Activated CD4-positive, alpha-beta T cell treated with anti-CD3 and anti-CD28 coated beads, Interleukin-2, amount 10 ng/mL, durations not matched to agents 7 days and 5 days (primary cell): Measurements from ENCODE around the gene SERPINA5. TPM values are rescaled to one million over a fixed set of nuclear protein-coding genes. Genes with fewer than 3 reads are reported as not detected.

Experiments
- CTCF ChIA-PET: fragments of 350-600 bp; sonication (Branson Sonifier 250); formaldehyde crosslinking; loops from one replicate; lab custom pipeline; 2021; ENCODE audit warnings: antibody characterized with exemption; lab: Charles Lee
- POLR2A ChIA-PET: fragments of 350-600 bp; sonication (Branson Sonifier 250); formaldehyde crosslinking; loops from one replicate; lab custom pipeline; 2021; ENCODE audit warnings: antibody characterized with exemption; lab: Charles Lee
- DNase-seq: peaks from one replicate; pipeline ENCODE4 v3.0.0-alpha.2; 2020
- H3K27ac Mint-ChIP-seq: one replicate; pipeline ENCODE4 v1.8.0; 2021; ENCODE audit warnings: mild to moderate bottlenecking, moderate library complexity, mixed read lengths
- H3K27me3 Mint-ChIP-seq: one replicate; pipeline ENCODE4 v1.8.0; 2021; ENCODE audit warnings: mixed read lengths
- H3K36me3 Mint-ChIP-seq: one replicate; pipeline ENCODE4 v1.8.0; 2021; ENCODE audit warnings: low read depth, mixed read lengths
- H3K4me1 Mint-ChIP-seq: one replicate; pipeline ENCODE4 v1.8.0; 2021; ENCODE audit warnings: mixed read lengths
- H3K4me3 Mint-ChIP-seq: one replicate; pipeline ENCODE4 v1.8.0; 2021; ENCODE audit warnings: mild to moderate bottlenecking, moderate library complexity, mixed read lengths
- H3K9me3 Mint-ChIP-seq: one replicate; pipeline ENCODE4 v1.8.0; 2021; ENCODE audit warnings: mixed read lengths
- total RNA-seq, 2 experiments: library from RNA; stranded (reverse); gene quantifications; one replicate each; pipeline ENCODE4 v1.2.3, GENCODE V29; 2021

Gene SERPINA5
- total RNA-seq, 2 experiments from 2014 or later = not detected

GRCh38 chr14:94560291-94560665 lies 20.9 kb upstream of the SERPINA5 start:
- H3K4me3 Mint-ChIP-seq = no peak overlapping the region
- no peak for DNase-seq
- ChIA-PET POLR2A (no interaction called here), CTCF (interaction anchor here (1.8 kb wide), 1 partner anchor 11 kb away, joined by 4 read pairs; no protein-coding TSS in a partner anchor)
- H3K27ac Mint-ChIP-seq = no peak overlapping the region
- H3K9me3 Mint-ChIP-seq = no peaks in the 10 kb centered on the region
- H3K4me1 Mint-ChIP-seq = no peaks in the 10 kb centered on the region
- H3K27me3 Mint-ChIP-seq = no peaks in the 10 kb centered on the region
- no peaks in the 10 kb centered on the region for H3K36me3 Mint-ChIP-seq

- CTCF ChIA-PET = interaction anchor here (0.9 to 1.8 kb wide), 3 partner anchors 11 to 20 kb away, joined by 3 to 6 read pairs (median 4); no protein-coding TSS in a partner anchor
- no peaks in the 10 kb centered on the region for H3K27me3 Mint-ChIP-seq
- DNase-seq = no peak
- H3K36me3 Mint-ChIP-seq = no peaks in the 10 kb centered on the region
- POLR2A ChIA-PET = no interaction called here
- H3K4me1 Mint-ChIP-seq = no peaks in the 10 kb centered on the region
- no peaks in the 10 kb centered on the region for H3K9me3 Mint-ChIP-seq
- no peak within 1 kb of the TSS for H3K4me3 Mint-ChIP-seq
- no peak within 1 kb of the TSS for H3K27ac Mint-ChIP-seq
Observed at GRCh38 chr14:94560751-94561655, 20.2 kb upstream of the SERPINA5 start, which contains the start of gene SERPINA4. SERPINA4 (plus strand) TSS chr14:94561442; CDS start chr14:94563483, 2,041 bp downstream.

GRCh38 chr14:94561656-94562010 lies 19.6 kb upstream of the SERPINA5 start:
- Mint-ChIP-seq H3K4me3 (no peak overlapping the region), H3K36me3 (no peaks in the 10 kb centered on the region), H3K9me3 (no peaks in the 10 kb centered on the region), H3K4me1 (no peaks in the 10 kb centered on the region), H3K27me3 (no peaks in the 10 kb centered on the region), H3K27ac (no peak overlapping the region)
- DNase-seq = no peak
- ChIA-PET POLR2A (no interaction called here), CTCF (interaction anchor here (0.9 to 1.8 kb wide), 3 partner anchors 10 to 21 kb away, joined by 3 to 6 read pairs (median 4); no protein-coding TSS in a partner anchor)

- CTCF ChIA-PET = interaction anchor here (0.9 to 1.8 kb wide), 3 partner anchors 10 to 21 kb away, joined by 3 to 6 read pairs (median 4); no protein-coding TSS in a partner anchor
- H3K27ac Mint-ChIP-seq = no peak overlapping the region
Observed at GRCh38 chr14:94562022-94562421, 19.2 kb upstream of the SERPINA5 start.

GRCh38 chr14:94562941-94563883 lies 18.0 kb upstream of the SERPINA5 start:
- DNase-seq = no peak
- ChIA-PET POLR2A (no interaction called here), CTCF (no interaction called here)
- no peaks in the 10 kb centered on the region for H3K36me3 Mint-ChIP-seq
- no peak overlapping the region for H3K27ac Mint-ChIP-seq
- H3K27me3 Mint-ChIP-seq = no peaks in the 10 kb centered on the region
- no peak overlapping the region for H3K4me3 Mint-ChIP-seq
- H3K4me1 Mint-ChIP-seq = no peaks in the 10 kb centered on the region
- H3K9me3 Mint-ChIP-seq = no peaks in the 10 kb centered on the region

More at GRCh38 chr14:94562022-94562421, 19.2 kb upstream of the SERPINA5 start:
- H3K4me1 Mint-ChIP-seq = no peaks in the 10 kb centered on the region
- H3K36me3 Mint-ChIP-seq = no peaks in the 10 kb centered on the region
- POLR2A ChIA-PET = no interaction called here
- H3K9me3 Mint-ChIP-seq = no peaks in the 10 kb centered on the region
- H3K4me3 Mint-ChIP-seq = no peak overlapping the region
- H3K27me3 Mint-ChIP-seq = no peaks in the 10 kb centered on the region
- DNase-seq = no peak

- no peak for DNase-seq
- no peaks in the 10 kb centered on the region for H3K27me3 Mint-ChIP-seq
Observed at GRCh38 chr14:94564381-94564780, 16.8 kb upstream of the SERPINA5 start.

GRCh38 chr14:94568186-94568585 lies 13.0 kb upstream of the SERPINA5 start:
- Mint-ChIP-seq H3K36me3 (no peaks in the 10 kb centered on the region), H3K27me3 (no peaks in the 10 kb centered on the region), H3K9me3 (no peaks in the 10 kb centered on the region), H3K27ac (peak overlapping the region; percentile 6), H3K4me1 (no peaks in the 10 kb centered on the region), H3K4me3 (no peak overlapping the region)
- DNase-seq = no peak
- ChIA-PET CTCF (no interaction called here), POLR2A (no interaction called here)

More at GRCh38 chr14:94564381-94564780, 16.8 kb upstream of the SERPINA5 start:
- POLR2A ChIA-PET = no interaction called here
- Mint-ChIP-seq H3K27ac (no peak overlapping the region), H3K4me1 (no peaks in the 10 kb centered on the region), H3K4me3 (no peak overlapping the region), H3K9me3 (no peaks in the 10 kb centered on the region), H3K36me3 (no peaks in the 10 kb centered on the region)
- CTCF ChIA-PET = no interaction called here

GRCh38 chr14:94569381-94570001 lies 11.7 kb upstream of the SERPINA5 start:
- Mint-ChIP-seq H3K36me3 (no peaks in the 10 kb centered on the region), H3K9me3 (no peaks in the 10 kb centered on the region), H3K27me3 (no peaks in the 10 kb centered on the region), H3K27ac (no peak overlapping the region), H3K4me3 (no peak overlapping the region), H3K4me1 (no peaks in the 10 kb centered on the region)
- POLR2A ChIA-PET = no interaction called here
- CTCF ChIA-PET = no interaction called here
- no peak for DNase-seq

- Mint-ChIP-seq H3K27ac (no peak overlapping the region), H3K4me3 (no peak overlapping the region), H3K9me3 (no peaks in the 10 kb centered on the region), H3K36me3 (no peaks in the 10 kb centered on the region), H3K4me1 (no peaks in the 10 kb centered on the region), H3K27me3 (no peaks in the 10 kb centered on the region)
- no peak for DNase-seq
- ChIA-PET POLR2A (no interaction called here), CTCF (no interaction called here)
Observed at GRCh38 chr14:94570002-94570400, 11.2 kb upstream of the SERPINA5 start.

- POLR2A ChIA-PET = no interaction called here
- Mint-ChIP-seq H3K36me3 (no peaks in the 10 kb centered on the region), H3K27ac (no peak overlapping the region), H3K4me3 (no peak overlapping the region), H3K9me3 (no peaks in the 10 kb centered on the region), H3K27me3 (no peaks in the 10 kb centered on the region), H3K4me1 (no peaks in the 10 kb centered on the region)
- CTCF ChIA-PET = no interaction called here
- DNase-seq = no peak
Observed at GRCh38 chr14:94570440-94570839, 10.8 kb upstream of the SERPINA5 start.

- H3K27me3 Mint-ChIP-seq = no peaks in the 10 kb centered on the region
- CTCF ChIA-PET = interaction anchor here (1.2 kb wide), 1 partner anchor 10 kb away, joined by 4 read pairs; the partner anchor contains the start of gene SERPINA4
Observed at GRCh38 chr14:94571395-94571794, 9.8 kb upstream of the SERPINA5 start.

GRCh38 chr14:94571950-94572349 lies 9.3 kb upstream of the SERPINA5 start:
- no peaks in the 10 kb centered on the region for H3K27me3 Mint-ChIP-seq
- no peak overlapping the region for H3K4me3 Mint-ChIP-seq
- no peaks in the 10 kb centered on the region for H3K36me3 Mint-ChIP-seq
- no peak for DNase-seq
- H3K4me1 Mint-ChIP-seq = no peaks in the 10 kb centered on the region
- no peaks in the 10 kb centered on the region for H3K9me3 Mint-ChIP-seq
- CTCF ChIA-PET = interaction anchor here (1.2 kb wide), 1 partner anchor 11 kb away, joined by 4 read pairs; the partner anchor contains the start of gene SERPINA4
- no peak overlapping the region for H3K27ac Mint-ChIP-seq
- POLR2A ChIA-PET = no interaction called here

More at GRCh38 chr14:94571395-94571794, 9.8 kb upstream of the SERPINA5 start:
- Mint-ChIP-seq H3K4me1 (no peaks in the 10 kb centered on the region), H3K4me3 (no peak overlapping the region), H3K9me3 (no peaks in the 10 kb centered on the region), H3K27ac (no peak overlapping the region), H3K36me3 (no peaks in the 10 kb centered on the region)
- POLR2A ChIA-PET = no interaction called here
- DNase-seq = no peak
